Measurements from ENCODE around the gene TBC1D1. TPM values are rescaled to one million over a fixed set of nuclear protein-coding genes. Genes with fewer than 3 reads are reported as not detected.

TBC1D1 gene
- total RNA-seq, 1 experiment from 2014 or later, result 28.5 TPM

DNA sequence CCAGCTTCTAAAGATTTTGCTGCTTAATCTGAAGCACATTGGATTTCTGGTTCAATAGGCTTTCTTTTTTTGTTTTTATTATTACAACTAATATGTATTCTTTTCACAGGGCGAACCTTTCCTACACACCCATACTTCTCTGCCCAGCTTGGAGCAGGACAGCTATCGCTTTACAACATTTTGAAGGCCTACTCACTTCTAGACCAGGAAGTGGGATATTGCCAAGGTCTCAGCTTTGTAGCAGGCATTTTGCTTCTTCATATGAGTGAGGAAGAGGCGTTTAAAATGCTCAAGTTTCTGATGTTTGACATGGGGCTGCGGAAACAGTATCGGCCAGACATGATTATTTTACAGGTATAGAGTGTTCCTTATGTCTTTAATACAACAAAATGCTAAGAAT, 224.7 kb downstream of the TBC1D1 start:
- Histone ChIP-seq H3K4me3 (ENCODE audit: low read depth, low read length) (no peak overlapping the region), H3K36me3 (ENCODE audit: control insufficient read depth, insufficient read depth, low read length) (no peaks in the 10 kb centered on the region), H3K27me3 (replicated peaks; ENCODE audit: control insufficient read depth, insufficient read depth, low read length) (no peaks in the 10 kb centered on the region), H3K9me3 (no peaks in the 10 kb centered on the region), H3K4me1 (no peaks in the 10 kb centered on the region; the same call in 1 of the 2 replicates)
- peaks cover 5% of the 10 kb centered on the region for H3K36me3 Mint-ChIP-seq (ENCODE audit: insufficient read depth, unreplicated experiment)
- no peak overlapping the region for H3K4me3 Mint-ChIP-seq (ENCODE audit: unreplicated experiment)
- CTCF ChIA-PET, result no interaction called here
- DNase-seq, result no peak
- BruUV-seq (replicated peaks), result no TSS peak
- intact Hi-C loops (cut with micrococcal nuclease; ENCODE audit: unreplicated experiment), result no loop called here
- no peaks in the 10 kb centered on the region for H3K9me3 Mint-ChIP-seq (ENCODE audit: unreplicated experiment)
- H3K27me3 Mint-ChIP-seq (ENCODE audit: insufficient read depth, unreplicated experiment), result no peaks in the 10 kb centered on the region
- POLR2A ChIA-PET, result no interaction called here
- TF ChIP-seq, protein P1, sequence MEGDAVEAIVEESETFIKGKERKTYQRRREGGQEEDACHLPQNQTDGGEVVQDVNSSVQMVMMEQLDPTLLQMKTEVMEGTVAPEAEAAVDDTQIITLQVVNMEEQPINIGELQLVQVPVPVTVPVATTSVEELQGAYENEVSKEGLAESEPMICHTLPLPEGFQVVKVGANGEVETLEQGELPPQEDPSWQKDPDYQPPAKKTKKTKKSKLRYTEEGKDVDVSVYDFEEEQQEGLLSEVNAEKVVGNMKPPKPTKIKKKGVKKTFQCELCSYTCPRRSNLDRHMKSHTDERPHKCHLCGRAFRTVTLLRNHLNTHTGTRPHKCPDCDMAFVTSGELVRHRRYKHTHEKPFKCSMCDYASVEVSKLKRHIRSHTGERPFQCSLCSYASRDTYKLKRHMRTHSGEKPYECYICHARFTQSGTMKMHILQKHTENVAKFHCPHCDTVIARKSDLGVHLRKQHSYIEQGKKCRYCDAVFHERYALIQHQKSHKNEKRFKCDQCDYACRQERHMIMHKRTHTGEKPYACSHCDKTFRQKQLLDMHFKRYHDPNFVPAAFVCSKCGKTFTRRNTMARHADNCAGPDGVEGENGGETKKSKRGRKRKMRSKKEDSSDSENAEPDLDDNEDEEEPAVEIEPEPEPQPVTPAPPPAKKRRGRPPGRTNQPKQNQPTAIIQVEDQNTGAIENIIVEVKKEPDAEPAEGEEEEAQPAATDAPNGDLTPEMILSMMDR (IDR thresholded peaks at IDR 0.05; ENCODE audit: insufficient read depth in 1 of 2, low read depth in 1 of 2, low read length in 1 of 2, severe bottlenecking in 1 of 2, unreplicated experiment in 1 of 2), result no peak
- no peak overlapping the region for H3K27ac Mint-ChIP-seq (ENCODE audit: unreplicated experiment)
- H3K4me1 Mint-ChIP-seq (ENCODE audit: low read depth, unreplicated experiment), result peaks cover 11% of the 10 kb centered on the region

DNA sequence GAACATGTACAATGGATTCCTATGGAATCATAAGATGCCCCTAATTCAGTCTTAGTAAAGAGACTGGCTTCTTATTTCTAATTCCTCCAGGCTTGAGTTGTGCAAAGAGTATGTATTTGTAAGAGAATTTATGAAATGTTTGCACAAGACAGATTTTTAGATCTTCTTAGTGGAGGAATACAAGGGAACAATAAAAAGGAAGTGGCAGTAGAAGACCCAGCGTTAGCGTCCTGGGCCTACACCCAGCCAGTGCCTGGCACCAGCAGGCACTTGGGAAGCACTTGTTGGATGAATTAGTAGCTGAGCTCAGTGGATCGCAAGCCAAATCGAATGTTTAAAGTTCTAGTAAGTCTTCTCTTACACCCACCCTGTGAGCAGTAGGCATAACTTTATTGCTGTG, 226.7 kb downstream of the TBC1D1 start:
- TF ChIP-seq, protein P1 (IDR thresholded peaks at IDR 0.05; ENCODE audit: insufficient read depth in 1 of 2, low read depth in 1 of 2, low read length in 1 of 2, severe bottlenecking in 1 of 2, unreplicated experiment in 1 of 2), result no peak
- H3K36me3 ChIP-seq (ENCODE audit: control insufficient read depth, insufficient read depth, low read length), result no peaks in the 10 kb centered on the region
- H3K27me3 ChIP-seq (replicated peaks; ENCODE audit: control insufficient read depth, insufficient read depth, low read length), result no peaks in the 10 kb centered on the region
- no peak overlapping the region for H3K4me3 Mint-ChIP-seq (ENCODE audit: unreplicated experiment)
- ChIA-PET CTCF (no interaction called here), POLR2A (no interaction called here)
- no peaks in the 10 kb centered on the region for H3K4me1 ChIP-seq
- no peaks in the 10 kb centered on the region for H3K27me3 Mint-ChIP-seq (ENCODE audit: insufficient read depth, unreplicated experiment)
- H3K9me3 Mint-ChIP-seq (ENCODE audit: unreplicated experiment), result no peaks in the 10 kb centered on the region
- H3K4me1 Mint-ChIP-seq (ENCODE audit: low read depth, unreplicated experiment), result peaks cover 11% of the 10 kb centered on the region
- no peak overlapping the region for H3K27ac Mint-ChIP-seq (ENCODE audit: unreplicated experiment)
- H3K9me3 ChIP-seq, result no peaks in the 10 kb centered on the region
- H3K36me3 Mint-ChIP-seq (ENCODE audit: insufficient read depth, unreplicated experiment), result peaks cover 12% of the 10 kb centered on the region
- H3K4me3 ChIP-seq (ENCODE audit: low read depth, low read length), result no peak overlapping the region
- no TSS peak for BruUV-seq (replicated peaks)
- DNase-seq, result no peak
- intact Hi-C loops (cut with micrococcal nuclease; ENCODE audit: unreplicated experiment), result no loop called here

DNA sequence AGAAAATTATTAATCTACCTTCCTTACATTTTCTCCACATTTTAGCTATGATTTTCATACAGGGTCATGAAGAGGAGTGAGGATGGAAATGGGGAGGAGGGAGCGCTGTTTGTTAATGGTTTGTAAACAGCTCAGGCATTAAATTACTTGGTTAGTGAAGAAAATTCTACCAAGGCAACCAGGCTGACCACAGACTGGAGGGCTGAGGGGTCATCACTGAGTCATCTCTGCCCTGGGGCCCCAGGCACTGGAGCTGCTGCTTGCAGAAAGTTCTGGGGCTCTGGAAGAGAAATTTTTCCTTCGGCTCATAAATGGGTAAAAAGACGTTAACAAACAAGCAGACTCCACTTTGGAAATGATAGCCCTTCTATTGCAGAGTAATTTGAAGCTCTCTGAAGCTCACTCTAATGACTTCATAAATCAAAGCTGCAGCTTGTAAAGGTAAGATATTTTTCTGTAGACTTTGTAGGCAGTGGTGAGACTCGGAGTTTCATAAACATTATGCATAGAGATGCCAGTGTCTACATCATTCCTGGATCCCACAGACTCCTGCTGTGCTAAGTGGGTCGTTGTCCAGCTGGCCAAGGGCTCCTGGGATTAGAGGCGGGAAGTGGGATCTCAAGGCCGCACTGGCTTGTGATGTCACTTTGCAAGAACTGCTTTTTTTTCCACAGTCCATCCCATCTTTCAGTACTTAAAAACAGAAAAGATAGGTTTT, 228.9 kb downstream of the TBC1D1 start:
- TF ChIP-seq, protein P1 (IDR thresholded peaks at IDR 0.05; ENCODE audit: insufficient read depth in 1 of 2, low read depth in 1 of 2, low read length in 1 of 2, severe bottlenecking in 1 of 2, unreplicated experiment in 1 of 2), result no peak
- Histone ChIP-seq H3K9me3 (no peaks in the 10 kb centered on the region), H3K4me1 (no peaks in the 10 kb centered on the region), H3K4me3 (ENCODE audit: low read depth, low read length) (no peak overlapping the region), H3K36me3 (ENCODE audit: control insufficient read depth, insufficient read depth, low read length) (no peaks in the 10 kb centered on the region), H3K27me3 (replicated peaks; ENCODE audit: control insufficient read depth, insufficient read depth, low read length) (no peaks in the 10 kb centered on the region)
- CTCF ChIA-PET, result no interaction called here
- Mint-ChIP-seq H3K4me3 (ENCODE audit: unreplicated experiment) (no peak overlapping the region), H3K36me3 (ENCODE audit: insufficient read depth, unreplicated experiment) (peaks cover 12% of the 10 kb centered on the region), H3K27ac (ENCODE audit: unreplicated experiment) (no peak overlapping the region), H3K4me1 (ENCODE audit: low read depth, unreplicated experiment) (peaks cover 4% of the 10 kb centered on the region), H3K9me3 (ENCODE audit: unreplicated experiment) (no peaks in the 10 kb centered on the region), H3K27me3 (ENCODE audit: insufficient read depth, unreplicated experiment) (no peaks in the 10 kb centered on the region)
- DNase-seq, result peak in 1 of 2 experiments; percentile 14
- intact Hi-C loops (cut with micrococcal nuclease; ENCODE audit: unreplicated experiment), result no loop called here
- no TSS peak for BruUV-seq (replicated peaks)
- POLR2A ChIA-PET, result no interaction called here

Measured in Caco-2 (cell line).